ENCODE measurements around the gene RAB36.

- TF ChIP-seq RAD21 (IDR thresholded peaks at IDR 0.05; ENCODE audit: low read depth) (no peak), EP300 (IDR thresholded peaks at IDR 0.05; ENCODE audit: borderline replicate concordance) (no peak), EGR1 (IDR thresholded peaks at IDR 0.05) (no peak), YY1 (IDR thresholded peaks at IDR 0.05; ENCODE audit: low read depth) (no peak), CEBPB (IDR thresholded peaks at IDR 0.05) (no peak), USF1 (IDR thresholded peaks at IDR 0.05) (no peak), FOXM1 (IDR thresholded peaks at IDR 0.05; ENCODE audit: borderline replicate concordance, low read depth) (no peak), TAF1 (IDR thresholded peaks at IDR 0.05; ENCODE audit: low read depth) (no peak), MAX (IDR thresholded peaks at IDR 0.05) (no peak), CREB1 (IDR thresholded peaks at IDR 0.05; ENCODE audit: low read depth) (no peak)
Observed at GRCh38 chr22:23115825-23116494, 29.3 kb upstream of the RAB36 start.
